ENCODE measurements around the gene PTPRK.

The PTPRK gene

DNA sequence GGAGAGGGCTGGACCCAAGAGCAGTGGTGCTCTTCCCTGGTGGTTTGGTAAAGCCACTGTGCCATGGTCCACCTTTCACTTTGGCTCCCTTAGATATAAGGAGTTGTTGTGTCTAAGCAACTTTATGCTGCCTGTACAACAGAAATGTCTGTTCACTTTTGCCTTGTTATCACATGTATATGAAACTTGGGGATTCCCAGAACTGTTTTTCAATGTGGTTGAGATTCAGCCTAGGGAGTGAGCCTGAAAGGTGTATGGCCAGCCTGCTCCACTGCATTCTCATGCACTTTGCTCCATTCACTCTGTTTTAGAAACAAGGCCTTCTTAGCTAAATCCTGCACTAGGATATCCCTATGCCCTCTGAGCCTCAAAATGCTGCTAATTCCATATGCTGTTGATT is 385.1 kb downstream of the PTPRK start:
- TF ChIP-seq, protein P1, sequence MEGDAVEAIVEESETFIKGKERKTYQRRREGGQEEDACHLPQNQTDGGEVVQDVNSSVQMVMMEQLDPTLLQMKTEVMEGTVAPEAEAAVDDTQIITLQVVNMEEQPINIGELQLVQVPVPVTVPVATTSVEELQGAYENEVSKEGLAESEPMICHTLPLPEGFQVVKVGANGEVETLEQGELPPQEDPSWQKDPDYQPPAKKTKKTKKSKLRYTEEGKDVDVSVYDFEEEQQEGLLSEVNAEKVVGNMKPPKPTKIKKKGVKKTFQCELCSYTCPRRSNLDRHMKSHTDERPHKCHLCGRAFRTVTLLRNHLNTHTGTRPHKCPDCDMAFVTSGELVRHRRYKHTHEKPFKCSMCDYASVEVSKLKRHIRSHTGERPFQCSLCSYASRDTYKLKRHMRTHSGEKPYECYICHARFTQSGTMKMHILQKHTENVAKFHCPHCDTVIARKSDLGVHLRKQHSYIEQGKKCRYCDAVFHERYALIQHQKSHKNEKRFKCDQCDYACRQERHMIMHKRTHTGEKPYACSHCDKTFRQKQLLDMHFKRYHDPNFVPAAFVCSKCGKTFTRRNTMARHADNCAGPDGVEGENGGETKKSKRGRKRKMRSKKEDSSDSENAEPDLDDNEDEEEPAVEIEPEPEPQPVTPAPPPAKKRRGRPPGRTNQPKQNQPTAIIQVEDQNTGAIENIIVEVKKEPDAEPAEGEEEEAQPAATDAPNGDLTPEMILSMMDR (IDR thresholded peaks at IDR 0.05; ENCODE audit: low read depth, low read length), result no peak
- TF ChIP-seq EZH2phosphoT487 (IDR thresholded peaks at IDR 0.05; ENCODE audit: low read depth), result no peak
- no peak overlapping the region for H3K27ac ChIP-seq (ENCODE audit: low read length)
- H3K27me3 ChIP-seq (ENCODE audit: low read depth, low read length), result no peaks in the 10 kb centered on the region
- H3K4me2 ChIP-seq (ENCODE audit: low read length), result no peak overlapping the region
- H4K20me1 ChIP-seq (ENCODE audit: insufficient read depth, low read length), result no peaks in the 10 kb centered on the region
- H3K4me3 ChIP-seq (ENCODE audit: low read length), result no peak overlapping the region
- H2AFZ ChIP-seq (ENCODE audit: low read depth, low read length), result no peak overlapping the region
- no peaks in the 10 kb centered on the region for H3K36me3 ChIP-seq (replicated peaks; ENCODE audit: low read depth, low read length)
- no peak overlapping the region for H3K9ac ChIP-seq (ENCODE audit: low read length)
- no peaks in the 10 kb centered on the region for H3K9me3 ChIP-seq (ENCODE audit: insufficient read depth, low read length)
- H3K4me1 ChIP-seq (ENCODE audit: low read length), result no peaks in the 10 kb centered on the region
- H3K79me2 ChIP-seq (ENCODE audit: low read length), result no peaks in the 10 kb centered on the region

GRCh38 chr6:128131566-128131965 is 388.8 kb downstream of the PTPRK start:
- Histone ChIP-seq H3K9me3 (ENCODE audit: insufficient read depth, low read length) (no peaks in the 10 kb centered on the region), H3K9ac (ENCODE audit: low read length) (no peak overlapping the region), H4K20me1 (ENCODE audit: insufficient read depth, low read length) (no peaks in the 10 kb centered on the region), H3K27me3 (ENCODE audit: low read depth, low read length) (no peaks in the 10 kb centered on the region), H3K79me2 (ENCODE audit: low read length) (no peaks in the 10 kb centered on the region), H3K4me1 (ENCODE audit: low read length) (no peaks in the 10 kb centered on the region), H3K27ac (ENCODE audit: low read length) (no peak overlapping the region), H3K36me3 (replicated peaks; ENCODE audit: low read depth, low read length) (no peaks in the 10 kb centered on the region), H2AFZ (ENCODE audit: low read depth, low read length) (no peak overlapping the region), H3K4me2 (ENCODE audit: low read length) (no peak overlapping the region), H3K4me3 (ENCODE audit: low read length) (no peak overlapping the region)
- TF ChIP-seq, protein P1 (IDR thresholded peaks at IDR 0.05; ENCODE audit: low read depth, low read length), result no peak
- TF ChIP-seq EZH2phosphoT487 (IDR thresholded peaks at IDR 0.05; ENCODE audit: low read depth), result no peak

DNA sequence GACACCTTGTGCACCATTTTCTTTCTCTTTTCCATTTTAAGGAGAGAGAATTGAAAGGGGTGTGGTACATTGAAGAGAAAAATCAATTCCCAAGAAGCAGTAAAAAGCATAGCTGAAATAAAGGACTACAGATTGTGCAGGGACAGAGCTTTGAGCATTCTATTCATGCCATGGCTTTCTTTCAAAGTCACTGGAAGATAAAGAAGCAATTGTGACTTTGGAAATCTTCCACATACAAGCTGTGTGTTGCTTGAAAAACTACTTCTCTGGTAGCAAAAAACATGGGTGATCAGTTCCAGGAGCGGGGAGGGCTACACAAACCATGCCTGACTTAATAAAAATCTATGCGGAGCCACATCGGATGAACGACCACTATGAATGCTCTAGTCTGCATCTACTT is 389.4 kb downstream of the PTPRK start:
- H2AFZ ChIP-seq (ENCODE audit: low read depth, low read length), result no peak overlapping the region
- H3K4me2 ChIP-seq (ENCODE audit: low read length), result no peak overlapping the region
- no peaks in the 10 kb centered on the region for H3K36me3 ChIP-seq (replicated peaks; ENCODE audit: low read depth, low read length)
- no peaks in the 10 kb centered on the region for H3K4me1 ChIP-seq (ENCODE audit: low read length)
- no peaks in the 10 kb centered on the region for H3K9me3 ChIP-seq (ENCODE audit: insufficient read depth, low read length)
- TF ChIP-seq, protein P1 (IDR thresholded peaks at IDR 0.05; ENCODE audit: low read depth, low read length), result no peak
- TF ChIP-seq EZH2phosphoT487 (IDR thresholded peaks at IDR 0.05; ENCODE audit: low read depth), result no peak
- H3K27me3 ChIP-seq (ENCODE audit: low read depth, low read length), result no peaks in the 10 kb centered on the region
- H3K9ac ChIP-seq (ENCODE audit: low read length), result no peak overlapping the region
- H3K27ac ChIP-seq (ENCODE audit: low read length), result no peak overlapping the region
- no peaks in the 10 kb centered on the region for H4K20me1 ChIP-seq (ENCODE audit: insufficient read depth, low read length)
- H3K79me2 ChIP-seq (ENCODE audit: low read length), result no peaks in the 10 kb centered on the region
- H3K4me3 ChIP-seq (ENCODE audit: low read length), result no peak overlapping the region

- Histone ChIP-seq H3K27me3 (ENCODE audit: low read depth, low read length) (no peaks in the 10 kb centered on the region), H3K9ac (ENCODE audit: low read length) (no peak overlapping the region), H3K4me2 (ENCODE audit: low read length) (no peak overlapping the region), H4K20me1 (ENCODE audit: insufficient read depth, low read length) (no peaks in the 10 kb centered on the region), H2AFZ (ENCODE audit: low read depth, low read length) (no peak overlapping the region), H3K79me2 (ENCODE audit: low read length) (no peaks in the 10 kb centered on the region), H3K27ac (ENCODE audit: low read length) (no peak overlapping the region), H3K4me1 (ENCODE audit: low read length) (no peaks in the 10 kb centered on the region), H3K36me3 (replicated peaks; ENCODE audit: low read depth, low read length) (no peaks in the 10 kb centered on the region), H3K4me3 (ENCODE audit: low read length) (no peak overlapping the region), H3K9me3 (ENCODE audit: insufficient read depth, low read length) (no peaks in the 10 kb centered on the region)
- TF ChIP-seq EZH2phosphoT487 (IDR thresholded peaks at IDR 0.05; ENCODE audit: low read depth), result no peak
- TF ChIP-seq, protein P1 (IDR thresholded peaks at IDR 0.05; ENCODE audit: low read depth, low read length), result no peak
Observed at GRCh38 chr6:128129679-128130078, 390.7 kb downstream of the PTPRK start.

Measured in OCI-LY3 (cell line).